HG03342 (cell line): ENCODE measurements around the gene IFT22.
"Not testable (repeated sequence)": the region's sequence is repeated elsewhere in the genome, so short reads cannot be mapped to it uniquely, and the experiment has no call there.

Experiments
- ATAC-seq: cut with Tn5 transposase; IDR thresholded peaks from one replicate; pipeline ENCODE4 v1.9.1; 2021; ENCODE audit warnings: mild to moderate bottlenecking, moderate library complexity; ENCODE audit not compliant: unreplicated experiment

The IFT22 gene

GRCh38 chr7:101278461-101279292 is 42.9 kb downstream of the IFT22 start:
- ATAC-seq: no peak

- no peak for ATAC-seq
These were observed 44.5 kb downstream of the IFT22 start for GRCh38 chr7:101277155-101277554.

GRCh38 chr7:101273206-101273605 is 48.4 kb downstream of the IFT22 start:
- no peak for ATAC-seq

- ATAC-seq: no peak
These were observed 50.6 kb downstream of the IFT22 start for GRCh38 chr7:101271021-101271420.

- no peak for ATAC-seq
These were observed 51.9 kb downstream of the IFT22 start for GRCh38 chr7:101269664-101270063.

GRCh38 chr7:101265622-101266516 is 55.7 kb downstream of the IFT22 start:
- ATAC-seq: no peak

- ATAC-seq: not testable (repeated sequence)
These were observed 57.4 kb downstream of the IFT22 start for GRCh38 chr7:101264102-101264706.
